HCT116 (cell line): Measurements from ENCODE around the gene CAPN9. TPM values are rescaled to one million over a fixed set of nuclear protein-coding genes. Genes with fewer than 3 reads are reported as not detected.

Experiments
- ATAC-seq: fragments of 200-7000 bp; cut with Tn5 transposase; 2 replicates; pipeline ENCODE4 v1.9.1; 2020; ENCODE audit warnings: mild to moderate bottlenecking, moderate library complexity
- BruUV-seq: library from RNA; stranded (reverse); fragments of 400-500 nt; replicated peaks from 2 replicates; lab custom pipeline; 2021; lab: Mats Ljungman, UMichigan
- CTCF ChIA-PET: fragments of 300-600 bp; sonication (Branson Sonifier 250); formaldehyde crosslinking; loops from one replicate; lab custom pipeline; 2021; ENCODE audit warnings: antibody characterized with exemption; lab: Charles Lee
- POLR2A ChIA-PET: fragments of 300-600, 350-600 bp; sonication (Branson Sonifier 250); formaldehyde crosslinking; loops from one replicate; lab custom pipeline; 2021; ENCODE audit warnings: antibody characterized with exemption; lab: Charles Lee
- RAD21 ChIA-PET, 2 experiments: fragments of 300-600 bp; sonication (Branson Sonifier 250); formaldehyde crosslinking; loops; one replicate each; lab custom pipeline; 2023; ENCODE audit warnings: low total read pairs in 2 of 2; ENCODE audit not compliant: uncharacterized antibody in 2 of 2, unreplicated experiment in 2 of 2, low non-redundant PET in 1 of 2; lab: Charles Lee
- DNase-seq: peaks from one replicate; pipeline ENCODE4 v3.0.0-alpha.2; 2010; ENCODE audit warnings: low read depth, low spot score
- H2AFZ ChIP-seq: fragments of 200-600 bp; shearing (Covaris generic), sonication (generic); 2 replicates; pipeline ENCODE4 v1.6.1; 2017; ENCODE audit warnings: low read depth, mixed run types, mixed read lengths, antibody characterized with exemption, low read length; ENCODE audit not compliant: poor library complexity, severe bottlenecking
- H3K27ac ChIP-seq: 2 replicates; pipeline ENCODE4 v1.5.1; 2012; ENCODE audit warnings: low read depth, low read length
- H3K27me3 ChIP-seq: fragments of 200-600 bp; sonication (generic); 2 replicates; pipeline ENCODE4 v1.6.1; 2016; ENCODE audit warnings: mixed run types, low read length, mixed read lengths; ENCODE audit not compliant: insufficient read depth
- H3K36me3 ChIP-seq, 2 experiments: fragments of 200-500 bp in 1 of 2; fragments of 200-600 bp in 1 of 2; sonication (Bioruptor generic) in 1 of 2; sonication (generic) in 1 of 2; 2 replicates each; pipeline versions ENCODE4 v1.5.1 to v1.6.1; 2014 to 2016; ENCODE audit warnings: low read length in 2 of 2, inconsistent platforms in 1 of 2, mixed read lengths in 1 of 2, mixed run types in 1 of 2; ENCODE audit not compliant: insufficient read depth in 2 of 2, control insufficient read depth in 1 of 2
- H3K4me1 ChIP-seq, 2 experiments: fragments of 200-600 bp in 1 of 2; sonication (generic) in 1 of 2; 2 replicates each; pipeline versions ENCODE4 v1.5.1 to v1.6.1; 2012 to 2017; ENCODE audit warnings: low read length in 2 of 2, inconsistent platforms in 1 of 2, mild to moderate bottlenecking in 1 of 2, mixed read lengths in 1 of 2, mixed run types in 1 of 2, moderate library complexity in 1 of 2; ENCODE audit not compliant: insufficient read depth in 2 of 2, control insufficient read depth in 1 of 2
- H3K4me2 ChIP-seq: fragments of 200-600 bp; sonication (generic); 2 replicates; pipeline ENCODE4 v1.6.1; 2017; ENCODE audit warnings: mixed run types, low read length, mixed read lengths
- H3K4me3 ChIP-seq, 2 experiments: fragments of 200-600 bp in 1 of 2; sonication (generic) in 1 of 2; replicated peaks in 1 of 2; 2 replicates each; pipeline ENCODE4 v1.5.1; 2011 to 2016; ENCODE audit warnings: low read length in 2 of 2, control low read depth in 1 of 2, low read depth in 1 of 2, mild to moderate bottlenecking in 1 of 2, mixed read lengths in 1 of 2, mixed run types in 1 of 2
- H3K79me2 ChIP-seq: fragments of 200-600 bp; sonication (generic); 2 replicates; pipeline ENCODE4 v1.6.1; 2017; ENCODE audit warnings: mild to moderate bottlenecking, mixed run types, low read length, moderate library complexity, mixed read lengths; ENCODE audit not compliant: insufficient read depth
- H3K9ac ChIP-seq: fragments of 200-600 bp; sonication (generic); 2 replicates; pipeline ENCODE4 v1.6.1; 2016; ENCODE audit warnings: low read length, mixed read lengths
- H3K9me2 ChIP-seq: fragments of 200-600 bp; sonication (generic), shearing (Covaris generic); 2 replicates; pipeline ENCODE4 v1.6.1; 2017; ENCODE audit warnings: mixed run types, mild to moderate bottlenecking, moderate library complexity; ENCODE audit not compliant: insufficient read depth
- H3K9me3 ChIP-seq, 2 experiments: fragments of 200-500 bp in 1 of 2; fragments of 200-600 bp in 1 of 2; sonication (Bioruptor generic) in 1 of 2; sonication (generic) in 1 of 2; 2 replicates each; pipeline ENCODE4 v1.6.1; 2014 to 2017; ENCODE audit warnings: low read length in 2 of 2, mixed read lengths in 2 of 2, inconsistent platforms in 1 of 2, low read depth in 1 of 2, mild to moderate bottlenecking in 1 of 2, mixed run types in 1 of 2, moderate library complexity in 1 of 2; ENCODE audit not compliant: control insufficient read depth in 1 of 2, insufficient read depth in 1 of 2
- H4K20me1 ChIP-seq: fragments of 200-600 bp; sonication (generic), shearing (Covaris generic); 2 replicates; pipeline ENCODE4 v1.6.1; 2017; ENCODE audit warnings: mixed run types, mild to moderate bottlenecking, moderate library complexity; ENCODE audit not compliant: insufficient read depth
- ATF3 ChIP-seq: IDR thresholded peaks from 2 replicates; pipeline ENCODE4 v1.6.1; 2012
- CBX3 ChIP-seq: IDR thresholded peaks from 2 replicates; pipeline ENCODE4 v1.6.1; 2012; ENCODE audit warnings: low read depth
- CEBPB ChIP-seq: IDR thresholded peaks from 2 replicates; pipeline ENCODE4 v1.6.1; 2012; ENCODE audit warnings: low read depth
- EGR1 ChIP-seq: IDR thresholded peaks from 2 replicates; pipeline ENCODE4 v1.6.1; 2012; ENCODE audit warnings: low read depth
- ELF1 ChIP-seq: IDR thresholded peaks from 2 replicates; pipeline ENCODE4 v1.6.1; 2012; ENCODE audit warnings: low read depth, borderline replicate concordance
- EZH2 ChIP-seq: fragments of 200-600 bp; sonication (generic); IDR thresholded peaks from 2 replicates; pipeline ENCODE4 v1.6.1; 2017; ENCODE audit warnings: antibody characterized with exemption, mixed run types
- FOSL1 ChIP-seq: IDR thresholded peaks from 2 replicates; pipeline ENCODE4 v1.6.1; 2012; ENCODE audit warnings: low read depth
- JUND ChIP-seq: IDR thresholded peaks from 2 replicates; pipeline ENCODE4 v1.6.1; 2012
- MAX ChIP-seq: IDR thresholded peaks from 2 replicates; pipeline ENCODE4 v1.6.1; 2012
- POLR2AphosphoS5 ChIP-seq: IDR thresholded peaks from 2 replicates; pipeline ENCODE4 v1.6.1; 2011; ENCODE audit warnings: mild to moderate bottlenecking, low read depth, low read length, moderate library complexity
- RAD21 ChIP-seq: IDR thresholded peaks from 2 replicates; pipeline ENCODE4 v1.6.1; 2012; ENCODE audit warnings: low read depth, mild to moderate bottlenecking
- SIN3A ChIP-seq: IDR thresholded peaks from 2 replicates; pipeline ENCODE4 v1.6.1; 2012; ENCODE audit warnings: low read depth
- TCF7L2 ChIP-seq: IDR thresholded peaks from 2 replicates; pipeline ENCODE4 v1.7.0; 2011; ENCODE audit warnings: borderline replicate concordance, inconsistent platforms; ENCODE audit not compliant: insufficient read depth, insufficient read length; ENCODE audit errors: extremely low read depth
- YY1 ChIP-seq: IDR thresholded peaks from 2 replicates; pipeline ENCODE4 v1.6.1; 2011; ENCODE audit warnings: low read length, low read depth, moderate library complexity, mild to moderate bottlenecking; ENCODE audit not compliant: insufficient replicate concordance; ENCODE audit errors: extremely low read depth
- ZFX ChIP-seq: fragments of 450-650 bp; IDR thresholded peaks from 2 replicates; pipeline ENCODE4 v1.6.1; 2017
- ZNF274 ChIP-seq: fragments of 200-500 bp; sonication (Bioruptor generic); IDR thresholded peaks from 2 replicates; pipeline ENCODE4 v1.6.1; 2014; ENCODE audit warnings: mild to moderate bottlenecking, low read depth, low read length, inconsistent platforms
- intact Hi-C: fragments of 100-400 bp; cut with micrococcal nuclease; formaldehyde crosslinking; loops from 2 replicates; pipeline ENCODE4 v1.10.0; 2022
- total RNA-seq: library from RNA; stranded (reverse); gene quantifications from one replicate; pipeline ENCODE4 v1.2.1, GENCODE V29; 2021; ENCODE audit not compliant: unreplicated experiment
- TF ChIP-seq, protein P1 (sequence below): IDR thresholded peaks from 2 replicates; pipeline ENCODE4 v1.6.1; 2011; ENCODE audit warnings: mild to moderate bottlenecking, low read length, moderate library complexity; ENCODE audit not compliant: insufficient replicate concordance; ENCODE audit errors: extremely low read depth
- TF ChIP-seq, protein P2 (sequence below), 3 experiments: fragments of 200-600 bp in 1 of 3; sonication (generic) in 1 of 3; IDR thresholded peaks in 2 of 3; conservative IDR thresholded peaks in 1 of 3; 2 replicates each; pipeline ENCODE4 v1.5.1; 2012 to 2017; ENCODE audit warnings: low read depth in 2 of 3, low read length in 2 of 3, antibody characterized with exemption in 1 of 3, borderline replicate concordance in 1 of 3, control low read depth in 1 of 3, mild to moderate bottlenecking in 1 of 3, mixed read lengths in 1 of 3, mixed run types in 1 of 3, moderate library complexity in 1 of 3; ENCODE audit not compliant: insufficient read depth in 1 of 3

The CAPN9 gene
- total RNA-seq, 1 experiment from 2014 or later: not detected

DNA sequence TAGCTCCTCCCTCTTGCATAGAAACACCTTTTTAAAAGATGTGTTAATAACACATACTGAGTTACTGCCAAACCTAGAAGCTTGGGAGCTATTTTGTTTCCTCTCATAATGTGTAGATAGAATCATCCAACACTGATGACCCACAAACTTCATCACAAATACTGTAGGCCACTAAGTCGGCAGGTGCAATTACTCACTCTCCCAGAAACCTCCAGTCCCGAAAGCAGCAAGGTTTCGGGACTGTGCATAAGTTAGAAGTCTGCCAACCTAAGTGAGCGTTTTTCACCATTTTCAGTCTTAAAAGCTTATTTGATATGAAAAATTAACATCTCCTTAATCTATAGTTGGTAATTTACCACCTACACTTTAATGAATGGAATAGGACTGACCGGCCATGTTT, 89.2 kb downstream of the CAPN9 start:
- H3K27me3 ChIP-seq: no peaks in the 10 kb centered on the region
- intact Hi-C loops: no loop called here
- H4K20me1 ChIP-seq: no peaks in the 10 kb centered on the region
- H3K27ac ChIP-seq: no peak overlapping the region
- no peaks in the 10 kb centered on the region for H3K79me2 ChIP-seq
- H3K36me3 ChIP-seq: peaks cover 2 to 12% of the 10 kb centered on the region in 2 experiments; a peak in 2 of 4 replicates
- TF ChIP-seq CEBPB (no peak), RAD21 (no peak), CBX3 (no peak), EZH2 (no peak), ATF3 (no peak), ELF1 (no peak), YY1 (no peak), POLR2AphosphoS5 (no peak), SIN3A (no peak), MAX (no peak), FOSL1 (no peak), EGR1 (no peak), JUND (no peak), TCF7L2 (no peak), ZFX (no peak), ZNF274 (no peak)
- TF ChIP-seq, protein P1, sequence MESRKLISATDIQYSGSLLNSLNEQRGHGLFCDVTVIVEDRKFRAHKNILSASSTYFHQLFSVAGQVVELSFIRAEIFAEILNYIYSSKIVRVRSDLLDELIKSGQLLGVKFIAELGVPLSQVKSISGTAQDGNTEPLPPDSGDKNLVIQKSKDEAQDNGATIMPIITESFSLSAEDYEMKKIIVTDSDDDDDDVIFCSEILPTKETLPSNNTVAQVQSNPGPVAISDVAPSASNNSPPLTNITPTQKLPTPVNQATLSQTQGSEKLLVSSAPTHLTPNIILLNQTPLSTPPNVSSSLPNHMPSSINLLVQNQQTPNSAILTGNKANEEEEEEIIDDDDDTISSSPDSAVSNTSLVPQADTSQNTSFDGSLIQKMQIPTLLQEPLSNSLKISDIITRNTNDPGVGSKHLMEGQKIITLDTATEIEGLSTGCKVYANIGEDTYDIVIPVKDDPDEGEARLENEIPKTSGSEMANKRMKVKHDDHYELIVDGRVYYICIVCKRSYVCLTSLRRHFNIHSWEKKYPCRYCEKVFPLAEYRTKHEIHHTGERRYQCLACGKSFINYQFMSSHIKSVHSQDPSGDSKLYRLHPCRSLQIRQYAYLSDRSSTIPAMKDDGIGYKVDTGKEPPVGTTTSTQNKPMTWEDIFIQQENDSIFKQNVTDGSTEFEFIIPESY: no peak
- TF ChIP-seq, protein P2, sequence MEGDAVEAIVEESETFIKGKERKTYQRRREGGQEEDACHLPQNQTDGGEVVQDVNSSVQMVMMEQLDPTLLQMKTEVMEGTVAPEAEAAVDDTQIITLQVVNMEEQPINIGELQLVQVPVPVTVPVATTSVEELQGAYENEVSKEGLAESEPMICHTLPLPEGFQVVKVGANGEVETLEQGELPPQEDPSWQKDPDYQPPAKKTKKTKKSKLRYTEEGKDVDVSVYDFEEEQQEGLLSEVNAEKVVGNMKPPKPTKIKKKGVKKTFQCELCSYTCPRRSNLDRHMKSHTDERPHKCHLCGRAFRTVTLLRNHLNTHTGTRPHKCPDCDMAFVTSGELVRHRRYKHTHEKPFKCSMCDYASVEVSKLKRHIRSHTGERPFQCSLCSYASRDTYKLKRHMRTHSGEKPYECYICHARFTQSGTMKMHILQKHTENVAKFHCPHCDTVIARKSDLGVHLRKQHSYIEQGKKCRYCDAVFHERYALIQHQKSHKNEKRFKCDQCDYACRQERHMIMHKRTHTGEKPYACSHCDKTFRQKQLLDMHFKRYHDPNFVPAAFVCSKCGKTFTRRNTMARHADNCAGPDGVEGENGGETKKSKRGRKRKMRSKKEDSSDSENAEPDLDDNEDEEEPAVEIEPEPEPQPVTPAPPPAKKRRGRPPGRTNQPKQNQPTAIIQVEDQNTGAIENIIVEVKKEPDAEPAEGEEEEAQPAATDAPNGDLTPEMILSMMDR (IDR thresholded peaks at IDR 0.05 in 2 of 3, conservative IDR thresholded peaks at IDR 0.05 in 1 of 3; ENCODE audit: borderline replicate concordance in 1 of 3, insufficient read depth in 1 of 3, low read depth in 2 of 3, low read length in 2 of 3): no peak
- H3K4me2 ChIP-seq: no peak overlapping the region
- no peak overlapping the region for H3K4me3 ChIP-seq
- H2AFZ ChIP-seq: no peak overlapping the region
- ChIA-PET POLR2A (no interaction called here), RAD21 (no interaction called here), CTCF (no interaction called here)
- BruUV-seq: no TSS peak
- DNase-seq (no peak), ATAC-seq (no peak)
- no peaks in the 10 kb centered on the region for H3K9me3 ChIP-seq
- H3K9ac ChIP-seq: no peak overlapping the region
- H3K9me2 ChIP-seq: no peaks in the 10 kb centered on the region
- H3K4me1 ChIP-seq: no peaks in the 10 kb centered on the region
